ENCODE results near the gene MARS1. TPM values are rescaled to one million over a fixed set of nuclear protein-coding genes. Genes with fewer than 3 reads are reported as not detected.

Gene MARS1

Small RNA genes lying within 50 kb of the gene (microRNA-seq; reads per million reads assigned to microRNA genes)
- 5.7 reads per million, percentile 17 among the genes with 10 or more reads in this experiment for gene MIR616
- gene MIR6758: not detected

Data from HL-60 (cell line).